Stimulated activated CD4-positive, alpha-beta T cell treated with anti-CD3 and anti-CD28 coated beads, Interleukin-15, amount 100 ng/mL, for 1 hour (primary cell): Measurements from ENCODE around the gene CYP2D6.
A peak's percentile ranks its signal among the peaks of the same experiment; 100 is the strongest.
"Not testable (repeated sequence)": the region's sequence is repeated elsewhere in the genome, so short reads cannot be mapped to it uniquely, and the experiment has no call there.

Experiments
- DNase-seq, 2 donors: peaks; one replicate each; pipeline ENCODE4 v3.0.0-alpha.2; 2020; ENCODE audit warnings: low read depth in 1 of 2, low spot score in 1 of 2

CYP2D6 gene

DNA sequence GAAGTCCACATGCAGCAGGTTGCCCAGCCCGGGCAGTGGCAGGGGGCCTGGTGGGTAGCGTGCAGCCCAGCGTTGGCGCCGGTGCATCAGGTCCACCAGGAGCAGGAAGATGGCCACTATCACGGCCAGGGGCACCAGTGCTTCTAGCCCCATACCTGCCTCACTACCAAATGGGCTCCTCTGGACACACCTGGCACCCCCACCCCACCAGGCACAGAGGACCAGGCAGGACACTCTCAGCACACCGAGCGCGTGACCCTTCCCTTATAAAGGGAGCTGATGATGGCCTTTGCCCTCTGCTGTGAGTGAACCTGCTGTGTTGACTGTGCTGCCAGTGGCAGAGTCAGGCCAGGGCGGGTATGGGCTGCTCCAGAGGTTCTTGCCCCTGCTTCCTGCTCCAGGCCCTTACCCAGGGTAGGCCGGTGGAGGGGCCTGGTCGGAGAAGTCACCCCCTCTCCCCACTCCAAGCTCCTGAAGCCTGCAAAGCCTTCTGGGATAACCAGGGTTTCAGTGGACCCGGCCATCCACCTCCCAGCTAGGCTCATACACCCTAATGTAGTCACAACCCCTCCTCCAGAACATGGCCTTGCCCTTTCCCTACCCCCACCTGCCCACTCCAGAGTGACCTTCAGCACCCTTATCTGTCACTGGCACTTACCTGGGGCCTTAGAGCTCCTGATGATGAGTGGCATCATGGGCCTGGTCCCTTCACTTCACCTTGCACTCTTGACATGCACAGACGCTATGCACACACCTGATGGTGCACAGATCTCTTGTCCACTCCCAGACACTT lies at the start of gene CYP2D6:
TSS of gene CYP2D6 (minus strand) at position 172 of the 793 bp plus-strand sequence. CDS start at position 153, 19 bp downstream.
- not testable (repeated sequence) for DNase-seq

DNA sequence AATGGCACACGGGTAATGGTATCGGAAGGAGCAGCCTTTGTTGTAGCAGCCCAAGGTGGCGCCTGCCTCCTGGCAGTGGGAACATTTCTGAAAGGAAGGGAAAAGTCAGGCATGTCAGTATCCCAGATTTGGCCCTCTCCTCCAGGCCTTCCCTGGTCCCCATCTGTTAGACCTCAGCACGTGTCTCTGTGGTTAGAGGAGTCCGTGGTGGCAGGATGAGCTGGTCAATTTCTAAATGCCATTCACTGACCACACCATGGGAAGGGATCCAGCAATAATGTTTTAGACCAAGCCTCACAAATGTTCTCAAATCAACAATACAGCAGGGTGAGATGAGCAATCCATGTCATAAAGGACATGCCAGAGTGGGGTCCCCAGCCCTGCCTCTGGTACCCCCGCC lies 49.0 kb upstream of the CYP2D6 start:
- no peak for DNase-seq

DNA sequence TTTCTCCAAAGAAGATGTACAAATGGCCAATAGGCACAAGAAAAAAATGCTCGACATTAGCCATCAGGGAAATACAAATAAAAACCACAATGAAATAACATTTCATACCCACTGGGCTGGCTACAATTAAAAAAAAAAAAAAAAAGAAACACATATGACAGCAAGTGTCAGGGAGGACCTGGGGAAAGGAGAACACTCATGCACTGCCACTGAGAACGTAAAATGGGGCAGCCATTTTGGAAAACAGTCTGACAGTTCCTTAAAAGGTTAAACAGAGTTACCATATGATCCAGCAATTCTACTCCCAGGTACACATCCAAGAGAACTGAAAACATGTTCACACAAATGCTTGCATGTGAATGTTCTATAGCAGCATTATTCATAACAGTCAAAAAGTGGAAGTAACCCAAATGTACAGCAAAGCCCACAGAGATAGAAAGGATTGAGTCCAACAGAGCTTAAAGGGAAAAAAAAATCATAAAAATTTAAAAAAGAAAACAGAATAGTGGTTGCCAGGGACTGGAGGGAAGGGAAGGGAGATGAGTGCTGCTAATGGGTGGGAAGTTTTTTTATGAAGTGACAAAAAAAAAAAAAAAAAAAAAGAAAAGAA lies 48.4 kb upstream of the CYP2D6 start:
- no peak for DNase-seq

DNA sequence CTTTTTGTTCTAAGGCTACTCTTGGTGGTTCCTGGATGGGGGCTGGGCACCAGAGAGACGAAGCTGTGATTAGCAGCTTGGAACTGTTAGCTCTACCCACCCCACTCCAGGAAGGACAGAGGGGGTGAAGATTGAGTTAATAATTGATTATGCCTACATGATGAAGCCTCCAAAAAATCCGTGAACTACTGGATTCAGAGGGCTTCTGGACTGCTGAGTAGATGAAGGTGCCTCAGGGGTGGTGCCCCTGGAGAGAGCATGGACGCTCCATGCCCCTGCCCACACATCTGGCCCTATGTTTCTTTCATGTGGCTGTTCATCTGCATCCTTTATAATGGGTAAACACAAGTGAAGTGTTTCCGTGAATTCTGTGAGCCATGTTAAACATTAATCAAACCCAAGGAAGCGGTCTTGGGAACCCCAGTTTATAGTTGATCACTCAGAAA lies 47.3 kb upstream of the CYP2D6 start:
- DNase-seq, result no peak

DNA sequence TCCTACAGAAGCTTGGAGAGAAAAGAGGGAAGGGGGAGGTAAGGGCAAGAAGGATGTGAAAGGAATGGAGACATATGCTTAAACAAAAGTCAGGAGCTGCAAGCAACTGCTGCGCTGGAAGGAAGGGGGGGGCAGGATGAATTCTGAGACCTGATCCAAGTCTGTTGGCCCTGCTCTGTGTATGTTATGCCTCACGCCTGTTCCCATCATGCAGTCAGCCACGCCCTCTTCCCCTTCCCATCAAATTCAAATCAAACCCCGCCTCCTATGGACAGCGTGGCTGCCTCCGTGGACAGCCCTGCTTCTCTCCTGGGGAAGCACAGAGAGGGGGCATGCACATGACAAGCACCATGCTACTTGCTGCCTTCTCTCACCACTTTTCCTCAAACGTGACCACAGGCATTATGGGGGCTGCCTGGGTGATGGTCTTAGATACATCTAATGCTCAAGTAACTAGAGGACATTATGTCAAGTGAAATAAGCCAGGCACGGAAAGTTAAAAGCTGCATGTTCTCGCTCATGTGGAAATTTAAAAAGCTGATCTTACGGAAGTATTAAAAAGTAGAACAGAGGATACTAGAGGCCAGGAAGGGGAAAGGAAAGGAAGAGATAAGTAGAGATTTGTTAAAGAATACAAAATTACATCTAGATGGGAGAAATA lies 45.8 kb upstream of the CYP2D6 start:
- no peak for DNase-seq

DNA sequence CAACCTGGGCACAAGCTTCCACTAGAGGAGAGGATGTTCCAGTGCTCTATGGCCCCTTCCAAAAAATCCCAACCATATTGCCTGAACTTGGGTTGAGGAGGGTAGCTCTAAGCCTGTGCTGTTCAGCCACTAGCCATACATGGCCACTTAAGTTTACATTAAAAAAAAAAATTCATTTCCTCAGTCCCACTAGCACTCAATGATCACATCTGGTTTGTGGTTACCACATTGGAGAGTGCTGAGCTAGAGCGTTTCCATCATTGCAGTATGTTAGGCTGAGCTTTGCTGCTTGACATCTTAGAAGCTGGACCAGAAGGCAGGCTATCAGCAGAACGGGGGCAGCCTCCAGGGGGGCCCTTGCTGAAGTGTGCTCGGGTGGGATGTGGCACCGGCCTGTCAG lies 43.5 kb upstream of the CYP2D6 start:
- DNase-seq, result no peak

DNA sequence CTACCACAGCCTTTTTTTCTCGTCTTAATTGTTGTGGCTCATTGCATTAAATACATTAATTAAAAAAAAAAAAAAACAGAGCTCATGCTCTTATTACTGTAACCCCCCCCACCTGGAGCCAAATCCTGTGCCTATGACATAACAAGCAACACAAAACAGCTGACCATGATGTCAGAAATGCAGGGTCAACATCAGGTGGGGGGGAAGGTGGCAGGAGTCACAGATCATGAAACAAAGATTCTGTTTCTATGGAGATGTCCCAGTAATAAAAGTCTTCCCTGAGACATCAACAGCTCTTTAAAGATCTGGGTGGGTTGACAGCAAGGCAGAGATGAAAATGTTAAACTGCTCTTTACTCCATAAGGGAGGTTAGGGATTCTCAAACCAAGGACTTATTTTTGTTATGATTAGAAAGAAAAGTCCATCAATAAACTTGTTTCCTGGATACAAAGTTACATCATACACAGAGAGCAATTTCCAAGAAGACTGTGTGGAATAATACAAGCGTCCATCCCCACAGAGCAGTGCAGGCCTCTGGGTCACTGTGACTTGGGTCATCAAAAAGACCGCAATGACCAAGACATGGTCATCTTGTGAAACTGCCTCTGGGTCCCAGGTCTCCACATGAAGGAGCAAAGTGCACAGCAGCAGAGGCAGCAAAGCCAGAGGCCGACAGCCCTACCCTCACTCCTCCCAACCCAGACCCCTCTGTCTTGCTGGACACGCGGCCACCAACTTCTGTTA lies 42.7 kb upstream of the CYP2D6 start:
- DNase-seq, result no peak

DNA sequence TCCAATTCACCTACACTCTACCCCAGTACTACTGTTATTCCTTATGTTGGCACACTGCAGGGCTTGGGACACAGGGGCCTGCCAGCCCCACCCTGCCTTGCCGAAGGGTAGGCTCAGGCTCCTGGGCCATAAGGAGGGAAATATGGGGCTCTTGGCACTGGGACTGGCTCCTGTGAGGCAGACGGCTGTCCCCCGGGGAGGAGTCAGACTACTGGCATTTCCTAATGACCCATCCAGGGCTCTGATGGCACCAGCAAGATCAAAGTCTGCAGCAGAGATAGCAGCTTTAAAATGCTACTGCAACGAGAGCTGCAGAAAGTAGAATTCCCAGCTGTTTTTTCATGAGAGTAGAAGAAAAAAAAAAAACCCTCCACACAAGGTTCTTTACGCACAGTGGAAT lies 42.2 kb upstream of the CYP2D6 start:
- no peak for DNase-seq

DNA sequence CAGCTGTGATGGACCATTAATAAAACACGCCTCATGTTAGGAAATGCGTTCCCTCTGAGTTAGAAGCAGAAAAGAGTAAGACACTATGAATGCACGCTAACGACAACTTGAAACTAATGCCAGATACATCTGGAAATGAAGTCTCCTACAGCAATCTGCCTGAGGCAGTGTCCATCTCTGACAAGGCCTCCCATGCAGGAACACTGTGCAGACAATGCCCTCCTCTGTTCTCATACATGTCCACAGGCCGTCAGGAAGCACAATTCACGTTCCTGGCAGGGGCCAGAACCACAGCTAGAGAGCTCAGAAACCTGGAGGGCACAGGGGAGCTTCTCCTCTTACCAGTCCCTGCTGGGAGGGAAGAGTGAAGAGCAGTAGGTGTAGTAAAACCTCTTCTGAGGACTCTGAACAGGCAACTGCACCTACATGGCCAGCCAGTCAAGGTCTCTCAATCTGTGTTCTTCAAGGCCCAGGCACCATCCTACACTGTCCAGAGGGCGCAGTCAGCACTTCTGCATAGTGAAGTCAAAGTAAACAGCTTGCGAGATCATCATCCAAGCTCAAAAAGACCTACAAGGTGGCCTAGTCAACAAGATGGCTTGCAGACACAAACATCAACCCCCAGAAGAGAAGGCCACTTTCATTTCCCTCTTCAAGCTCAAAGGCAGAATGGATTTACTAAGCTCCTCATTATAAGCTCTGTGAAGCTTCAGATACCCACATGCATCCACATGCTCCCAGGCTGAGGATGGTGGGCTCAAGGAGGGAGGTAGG lies 41.5 kb upstream of the CYP2D6 start:
- no peak for DNase-seq

DNA sequence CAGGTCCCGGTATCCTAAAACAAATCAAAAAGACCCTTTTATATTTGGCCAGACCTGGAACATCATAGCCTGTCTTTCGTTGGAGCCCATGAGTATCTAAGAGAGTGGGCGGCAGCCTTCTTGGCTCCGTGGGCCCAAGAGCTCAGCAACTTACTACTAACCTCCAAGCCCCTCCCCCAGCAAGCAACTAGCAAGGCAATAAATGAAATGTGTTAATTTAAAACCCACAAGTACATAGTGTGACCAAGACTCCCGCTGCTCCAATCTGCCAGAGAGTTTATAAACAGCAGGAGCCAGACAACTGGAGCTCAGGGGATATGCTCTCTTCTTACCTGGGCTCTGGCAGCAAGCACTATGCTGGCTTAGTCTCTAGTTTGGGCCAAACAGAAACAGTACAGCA lies 40.8 kb upstream of the CYP2D6 start:
- no peak for DNase-seq

DNA sequence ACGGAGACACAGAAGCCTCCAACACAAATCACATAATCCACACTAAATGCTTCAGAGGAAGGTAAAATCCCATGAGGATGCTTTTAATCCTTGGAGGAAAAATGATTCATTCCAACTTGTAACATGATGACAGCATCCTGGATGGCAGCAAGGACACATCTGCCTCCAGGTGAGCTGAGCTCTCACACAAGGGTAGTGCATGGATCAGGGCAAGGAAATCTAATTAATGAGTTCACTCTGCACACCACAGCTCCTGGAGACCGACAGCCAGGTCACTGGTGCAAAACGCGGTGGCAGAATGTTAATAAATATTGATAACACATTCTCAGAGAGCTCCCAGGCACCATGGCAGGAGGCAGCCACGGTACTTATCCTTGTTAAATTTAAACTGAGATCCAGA lies 40.3 kb upstream of the CYP2D6 start:
- DNase-seq, result no peak

DNA sequence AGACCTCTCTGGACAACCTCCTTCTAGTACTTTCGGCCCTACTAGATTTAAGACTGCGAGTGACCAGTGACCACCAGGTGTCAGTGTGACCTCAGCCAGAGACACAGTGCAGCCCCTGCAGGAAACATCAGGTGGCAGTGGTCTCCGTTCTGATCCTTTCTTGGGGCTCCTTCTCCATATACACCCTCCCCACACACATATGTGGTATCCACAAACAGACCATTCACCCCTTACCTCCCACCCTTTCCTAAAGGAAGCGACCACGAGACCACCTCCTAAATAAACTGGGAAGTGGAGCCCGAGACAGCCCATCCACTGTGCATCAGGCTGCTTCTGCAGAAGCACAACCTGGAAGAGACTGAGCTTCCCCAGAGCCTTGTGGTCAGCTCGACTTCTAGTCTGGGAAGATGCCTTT lies 38.5 kb upstream of the CYP2D6 start:
- DNase-seq, result peak; percentile 50 to 56

DNA sequence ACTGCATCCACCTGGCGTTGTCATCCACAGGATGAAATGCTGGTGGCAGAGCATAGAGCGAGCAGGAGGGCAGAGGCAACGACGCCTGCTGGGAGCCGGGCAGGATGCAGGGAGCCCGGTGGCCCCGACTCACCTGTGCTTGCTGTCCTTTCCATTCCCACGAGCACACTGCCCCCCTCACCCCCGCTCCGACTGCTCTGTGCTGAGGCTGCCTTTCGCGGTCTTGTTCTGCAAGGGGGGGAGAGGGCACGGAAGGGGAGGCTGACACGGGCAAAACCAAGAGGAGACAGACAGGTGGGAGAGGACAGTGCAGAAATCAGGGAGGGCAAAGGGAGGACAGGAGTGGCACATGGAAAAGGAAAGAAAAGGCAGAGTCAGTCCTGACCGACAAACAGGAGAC lies 37.9 kb upstream of the CYP2D6 start:
- no peak for DNase-seq

DNA sequence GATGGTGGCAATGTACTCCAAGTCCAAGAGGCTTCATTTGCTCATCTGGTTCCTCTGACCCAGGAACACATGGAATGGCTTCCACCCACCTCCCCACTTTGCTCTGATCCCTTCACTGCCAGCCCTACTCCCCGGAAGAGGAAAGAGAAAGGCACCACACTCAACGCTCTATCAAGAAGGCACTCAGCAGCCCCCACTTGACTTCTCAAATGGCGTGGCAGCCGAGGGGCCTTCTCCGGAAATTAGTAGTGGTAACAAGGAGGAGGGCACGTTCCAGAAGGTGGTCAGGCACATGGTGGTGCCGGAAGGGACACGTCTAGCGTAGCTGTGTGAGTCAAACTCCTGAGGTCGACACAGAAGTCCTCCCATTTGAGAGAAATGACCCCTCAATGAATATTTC lies 36.5 kb upstream of the CYP2D6 start:
- DNase-seq, result no peak

DNA sequence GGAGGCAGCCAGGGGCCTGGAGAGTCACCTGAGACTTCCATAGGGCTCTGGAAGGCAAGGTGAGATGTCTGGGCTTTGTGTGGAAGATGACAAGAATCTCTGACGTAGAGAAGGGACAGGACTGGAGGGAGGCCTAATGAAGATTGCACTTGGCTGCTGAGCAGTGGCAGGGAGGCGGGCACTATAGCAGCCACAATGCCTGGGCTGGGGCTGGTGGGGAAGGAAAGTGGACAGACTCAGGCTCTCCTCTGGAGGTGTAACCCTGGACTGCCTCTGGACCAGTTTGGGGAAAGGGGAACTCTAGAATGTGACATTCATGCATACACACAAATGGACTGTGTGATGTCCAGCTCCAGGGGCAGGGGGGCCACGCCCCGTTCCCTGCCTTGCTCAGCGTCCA lies 34.3 kb upstream of the CYP2D6 start:
- no peak for DNase-seq

DNA sequence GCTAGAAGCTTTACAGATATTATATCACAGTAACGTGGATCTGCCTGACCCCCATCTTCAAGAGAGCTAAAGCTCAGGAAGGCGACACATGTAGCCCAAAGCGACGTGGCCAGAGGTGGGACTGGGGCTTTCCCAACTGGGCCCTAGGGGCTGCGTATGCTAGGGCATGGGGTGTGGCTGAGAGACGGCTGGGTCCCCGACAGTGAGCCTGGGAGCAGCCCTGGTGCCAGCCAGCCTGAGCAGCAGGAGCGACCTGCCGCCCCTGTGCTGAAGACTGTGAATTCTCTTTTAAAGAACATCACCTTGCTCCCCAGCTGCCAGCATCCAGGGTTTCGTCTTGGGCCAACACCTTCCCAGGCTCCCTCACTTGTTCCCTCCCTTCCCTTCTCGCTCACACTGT lies 32.9 kb upstream of the CYP2D6 start:
- no peak for DNase-seq

DNA sequence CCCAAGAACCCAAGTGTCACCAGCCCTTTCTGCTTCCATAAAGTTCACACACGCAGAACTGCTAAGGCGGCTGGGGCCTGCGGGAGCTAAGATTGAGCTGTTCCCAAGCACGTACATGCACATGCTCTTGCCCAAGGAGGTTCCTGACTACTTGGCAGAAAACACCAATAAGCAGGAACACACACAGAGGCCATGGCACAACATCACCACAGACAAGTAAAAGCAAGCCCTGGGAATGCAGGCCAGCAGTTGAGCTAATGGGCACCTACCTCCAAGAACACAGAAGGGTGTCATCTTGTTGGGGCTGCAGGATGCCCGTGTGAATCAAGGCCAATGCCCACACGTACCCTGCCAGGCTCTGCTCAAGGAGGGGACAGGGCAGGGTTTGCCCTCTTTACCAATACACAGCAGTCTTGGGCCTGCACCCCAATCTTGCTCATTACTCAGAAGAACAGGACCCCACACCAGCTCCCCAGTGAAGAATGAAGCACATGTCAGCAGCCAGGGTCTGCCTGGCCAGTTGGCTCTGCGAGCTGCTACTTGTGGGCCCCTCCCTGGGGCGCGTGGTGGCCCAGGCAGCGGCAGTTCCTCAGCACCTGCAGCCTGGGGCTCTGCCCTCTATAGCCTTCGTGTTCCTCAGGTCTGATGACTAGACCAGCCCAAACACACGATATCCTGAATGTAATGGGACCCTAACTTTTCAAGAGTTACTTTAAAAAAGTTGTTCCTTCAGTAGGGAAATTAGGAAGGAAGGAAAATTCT lies 32.3 kb upstream of the CYP2D6 start:
- DNase-seq, result no peak

DNA sequence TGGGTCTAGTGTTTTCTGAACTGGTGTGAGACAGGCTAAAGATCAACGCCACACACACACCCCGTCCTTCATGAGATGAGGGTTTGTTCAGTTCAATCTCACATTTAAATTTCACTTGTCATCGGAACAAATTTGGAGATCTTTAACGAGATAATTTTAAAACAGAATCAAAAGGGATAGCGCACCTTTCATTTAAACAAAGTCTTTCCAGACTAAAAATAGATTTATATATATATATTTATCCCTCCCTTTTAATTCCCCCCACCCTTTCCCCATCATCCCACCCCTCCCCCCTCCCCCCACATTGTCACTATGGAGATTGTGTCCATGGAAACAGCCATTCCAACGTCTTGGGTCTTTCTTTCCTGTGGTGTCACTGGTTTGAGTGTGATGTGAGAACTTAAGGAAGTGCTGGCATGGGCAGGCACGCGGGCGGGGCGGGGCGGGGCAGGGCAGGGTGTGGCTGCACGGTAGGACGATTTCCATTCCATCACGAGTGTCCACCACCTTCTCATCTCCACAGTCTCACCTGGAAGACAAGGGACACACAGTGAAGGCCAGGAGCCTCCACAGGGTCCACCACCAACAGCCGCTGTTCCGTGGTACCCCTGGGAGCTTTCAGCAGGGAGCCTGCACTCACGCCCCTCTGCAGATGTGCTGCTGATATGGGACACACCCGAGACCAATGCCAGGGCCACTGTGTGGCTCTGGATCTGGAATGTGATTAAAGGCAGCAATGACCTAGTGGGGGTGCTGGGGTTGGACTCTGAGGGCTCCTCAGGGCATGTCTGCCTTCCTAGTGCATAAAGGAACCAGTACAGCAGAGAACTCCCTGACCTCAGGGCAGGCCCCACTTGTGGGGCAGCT lies 30.5 kb upstream of the CYP2D6 start:
- no peak for DNase-seq

DNA sequence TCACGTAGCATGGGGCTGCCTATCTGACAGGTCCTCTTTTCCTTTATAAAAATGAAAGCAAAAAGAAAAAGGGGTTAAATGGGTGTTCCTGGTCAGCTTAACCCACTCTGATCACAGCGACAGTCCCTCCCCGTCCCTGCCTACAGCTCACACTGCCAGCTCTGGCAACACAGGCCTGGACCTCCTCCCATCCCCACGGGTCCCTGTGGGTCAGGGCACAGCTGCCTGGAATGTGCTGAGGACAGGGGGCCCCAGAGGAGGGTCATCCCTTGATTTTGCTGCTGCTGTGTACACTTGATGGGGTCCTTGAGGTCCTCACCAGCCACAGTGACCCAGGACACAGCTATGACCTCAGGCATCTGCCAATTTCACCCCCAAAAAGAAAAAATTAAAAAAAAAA lies 29.6 kb upstream of the CYP2D6 start:
- no peak for DNase-seq
